ENCODE results near the gene GPX3. TPM values are rescaled to one million over a fixed set of nuclear protein-coding genes. Genes with fewer than 3 reads are reported as not detected.

Gene GPX3
- total and polyA plus RNA-seq, 9 of the 15 experiments (the other 6 are each of a cell fraction or from before 2014, with no cell fraction given): 0.25 to 0.86 TPM; not detected in 7

DNA sequence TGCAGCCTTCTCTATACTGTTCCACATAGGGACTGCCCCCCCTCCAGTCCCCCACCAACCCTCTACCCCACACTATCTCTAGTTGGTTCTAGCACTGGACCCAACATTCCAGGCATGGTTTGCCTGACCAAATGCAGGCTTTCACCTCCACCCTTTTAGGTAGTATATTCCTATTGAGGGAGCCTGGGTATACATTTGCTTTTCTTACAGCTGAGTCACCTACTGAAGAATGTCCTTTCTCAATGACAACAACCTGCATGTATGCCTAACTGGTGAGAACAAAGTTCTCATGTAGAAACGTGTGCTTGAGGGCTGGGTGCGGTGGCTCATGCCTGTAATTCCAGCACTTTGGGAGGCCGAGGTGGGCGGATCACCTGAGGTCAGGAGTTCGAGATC lies 52.2 kb downstream of the GPX3 start:
- Histone ChIP-seq H4K20me1 (replicated peaks; ENCODE audit: control insufficient read depth, insufficient read depth, low read length) (peaks cover 23% of the 10 kb centered on the region), H3K79me2 (ENCODE audit: control insufficient read depth, insufficient read depth, low read length) (peaks cover 78% of the 10 kb centered on the region), H3K36me3 (ENCODE audit: control insufficient read depth, insufficient read depth, low read length) (peaks cover 26% of the 10 kb centered on the region), H3K9me1 (ENCODE audit: control insufficient read depth, insufficient read depth, low read length) (peaks cover 9% of the 10 kb centered on the region), H3K27me3 (ENCODE audit: control insufficient read depth in 2 of 2, insufficient read depth in 2 of 2, low read length in 2 of 2) (no peaks in the 10 kb centered on the region), H3K9me3 (replicated peaks; ENCODE audit: control insufficient read depth, insufficient read depth, low read depth, low read length) (no peaks in the 10 kb centered on the region), H3K4me2 (ENCODE audit: insufficient read depth, low read length) (no peak overlapping the region), H2AFZ (ENCODE audit: low read depth, low read length) (no peak overlapping the region), H3K4me3 (no peak overlapping the region), H3K4me1 (replicated peaks in 1 of 2; ENCODE audit: control insufficient read depth in 2 of 2, insufficient read depth in 2 of 2, low read length in 2 of 2) (peaks cover 6 to 9% of the 10 kb centered on the region in 2 experiments; a peak in 2 of 5 replicates), H3K9ac (ENCODE audit: insufficient read depth in 1 of 2, low read depth in 2 of 2, low read length in 2 of 2) (no peak overlapping the region), H3K27ac (ENCODE audit: extremely low read depth, low read depth, low read length) (no peak overlapping the region)
- BruUV-seq (replicated peaks): no TSS peak
- 88% methylated on average over 4 of the region's 5 CpGs for WGBS (ENCODE audit: insufficient coverage, low coverage, missing lambda C conversion rate)
- CTCF ChIA-PET (ENCODE audit: low intra/inter-chr PET ratio): no interaction called here
- no peak for FAIRE-seq
- in situ Hi-C loops (cut with MboI) (no loop called here), intact Hi-C loops (cut with micrococcal nuclease) (no loop called here)
- no peak for ATAC-seq
- TF ChIP-seq TBL1XR1 (IDR thresholded peaks at IDR 0.05; ENCODE audit: low read length in 2 of 2): no peak
- TF ChIP-seq ZNF347 (CRISPR knock-in tag; IDR thresholded peaks at IDR 0.05; ENCODE audit: low read depth): no peak
- TF ChIP-seq BCL6 (CRISPR knock-in tag; IDR thresholded peaks at IDR 0.05): no peak
- TF ChIP-seq CBX2 (IDR thresholded peaks at IDR 0.05; ENCODE audit: insufficient read depth, low read length, poor library complexity, severe bottlenecking): no peak
- no peak for TF ChIP-seq PHB2 (IDR thresholded peaks at IDR 0.05; ENCODE audit: low read depth)
- TF ChIP-seq SMARCE1 (IDR thresholded peaks at IDR 0.05): no peak
- no peak for TF ChIP-seq ZNF184 (CRISPR knock-in tag; IDR thresholded peaks at IDR 0.05)
- TF ChIP-seq ZNF140 (CRISPR knock-in tag; IDR thresholded peaks at IDR 0.05): no peak
- TF ChIP-seq XRCC3 (IDR thresholded peaks at IDR 0.05): no peak
- TF ChIP-seq PRPF4 (IDR thresholded peaks at IDR 0.05; ENCODE audit: insufficient read depth, low read depth, low read length, poor library complexity, severe bottlenecking): no peak
- no peak for TF ChIP-seq KLF13 (tag; IDR thresholded peaks at IDR 0.05; ENCODE audit: borderline replicate concordance, low read depth)
- no peak for TF ChIP-seq RBM17 (IDR thresholded peaks at IDR 0.05; ENCODE audit: borderline replicate concordance, low read depth, low read length)
- TF ChIP-seq HSF4 (CRISPR knock-in tag; IDR thresholded peaks at IDR 0.05; ENCODE audit: borderline replicate concordance): no peak
- TF ChIP-seq KAT2B (IDR thresholded peaks at IDR 0.05; ENCODE audit: low read depth, low read length): no peak
- no peak for TF ChIP-seq ETV1 (tag; conservative IDR thresholded peaks at IDR 0.05; ENCODE audit: low read depth)
- TF ChIP-seq ZNF3 (CRISPR knock-in tag; IDR thresholded peaks at IDR 0.05): no peak
- no peak for TF ChIP-seq ZNF785 (CRISPR knock-in tag; IDR thresholded peaks at IDR 0.05)
- no peak for TF ChIP-seq NELFE (IDR thresholded peaks at IDR 0.05; ENCODE audit: insufficient read depth, insufficient read length)
- TF ChIP-seq, protein P1, sequence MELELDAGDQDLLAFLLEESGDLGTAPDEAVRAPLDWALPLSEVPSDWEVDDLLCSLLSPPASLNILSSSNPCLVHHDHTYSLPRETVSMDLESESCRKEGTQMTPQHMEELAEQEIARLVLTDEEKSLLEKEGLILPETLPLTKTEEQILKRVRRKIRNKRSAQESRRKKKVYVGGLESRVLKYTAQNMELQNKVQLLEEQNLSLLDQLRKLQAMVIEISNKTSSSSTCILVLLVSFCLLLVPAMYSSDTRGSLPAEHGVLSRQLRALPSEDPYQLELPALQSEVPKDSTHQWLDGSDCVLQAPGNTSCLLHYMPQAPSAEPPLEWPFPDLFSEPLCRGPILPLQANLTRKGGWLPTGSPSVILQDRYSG (tag; conservative IDR thresholded peaks at IDR 0.05; ENCODE audit: low read depth): no peak
- TF ChIP-seq MAFF (IDR thresholded peaks at IDR 0.05; ENCODE audit: low read length): no peak
- DNase-seq (ENCODE audit: extremely low read depth in 1 of 4, low spot score in 3 of 4): no peak
- POLR2A ChIA-PET: interaction anchor here (0.6 to 1.5 kb wide), 2 partner anchors 9 to 603 kb away, joined by 3 to 8 read pairs; partner anchors contain the start of gene TNIP1

All from K562 (cell line).